Esophagus mucosa (tissue), 1 donor: ENCODE measurements around the gene WRNIP1. TPM values are rescaled to one million over a fixed set of nuclear protein-coding genes. Genes with fewer than 3 reads are reported as not detected.

Experiments
- ATAC-seq: fragments of 200-7000 bp; cut with Tn5 transposase; one replicate; pipeline ENCODE4 v1.9.1; 2020
- total RNA-seq: library from RNA; stranded (reverse); gene quantifications from one replicate; pipeline ENCODE4 v1.2.4, GENCODE V29; 2023
- donor health status: DM: yes; HTN: yes; CAD: no.

The WRNIP1 gene
- total RNA-seq, 1 donor from 2014 or later: 41.2 TPM

DNA sequence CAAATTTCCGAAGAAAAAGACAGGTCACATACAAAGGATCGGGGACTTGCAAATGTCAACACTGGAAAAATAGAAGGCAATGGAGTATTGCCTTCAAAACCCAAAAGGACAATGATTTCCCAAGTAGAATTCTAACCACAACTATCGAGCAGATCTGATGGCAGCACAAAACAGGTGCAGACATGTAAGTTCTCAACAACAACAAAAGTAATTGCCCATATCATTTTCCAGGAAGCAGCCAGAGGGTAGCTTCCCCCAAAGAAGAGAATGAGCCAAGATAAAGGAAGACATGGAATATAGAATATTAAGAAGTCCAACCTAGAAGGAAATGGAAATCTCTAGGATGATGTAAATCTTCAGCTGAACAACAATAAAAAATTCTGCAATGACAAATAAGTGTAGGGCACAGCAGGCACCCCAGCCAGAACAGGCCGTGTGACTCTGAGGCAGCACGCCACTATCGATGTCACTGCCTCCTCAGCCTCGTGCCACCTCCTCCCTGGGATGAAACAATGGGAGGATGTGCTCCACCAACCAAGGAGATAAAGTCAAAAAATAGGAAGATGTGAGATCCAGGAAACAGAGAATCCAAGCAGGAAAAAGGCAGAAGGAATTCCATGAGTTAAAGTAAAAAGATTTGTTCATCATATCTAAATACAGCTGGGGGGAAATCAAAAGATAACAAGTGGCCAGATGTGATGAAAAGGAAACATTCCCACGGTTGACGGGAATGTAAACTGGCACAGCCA is 42.3 kb downstream of the WRNIP1 start:
- ATAC-seq: peak; percentile 15

DNA sequence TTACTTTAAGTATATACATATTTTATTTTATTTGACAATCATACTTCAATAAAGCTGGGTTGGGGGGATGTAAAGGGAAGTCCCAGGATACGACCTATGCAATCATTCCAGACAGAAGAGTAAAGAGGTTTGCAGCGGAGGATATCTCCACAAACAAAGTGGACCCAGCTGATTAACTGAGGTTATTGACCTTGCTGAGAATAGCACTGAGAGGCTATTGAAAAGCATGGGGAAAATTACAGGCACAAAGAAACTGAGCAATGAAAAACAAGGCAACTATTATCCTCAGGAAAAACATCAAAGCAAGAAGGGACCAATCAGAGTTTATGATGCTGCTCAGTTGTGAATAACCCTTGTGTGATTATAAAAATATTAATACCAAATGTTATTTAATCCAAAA is 43.8 kb downstream of the WRNIP1 start:
- ATAC-seq: no peak

DNA sequence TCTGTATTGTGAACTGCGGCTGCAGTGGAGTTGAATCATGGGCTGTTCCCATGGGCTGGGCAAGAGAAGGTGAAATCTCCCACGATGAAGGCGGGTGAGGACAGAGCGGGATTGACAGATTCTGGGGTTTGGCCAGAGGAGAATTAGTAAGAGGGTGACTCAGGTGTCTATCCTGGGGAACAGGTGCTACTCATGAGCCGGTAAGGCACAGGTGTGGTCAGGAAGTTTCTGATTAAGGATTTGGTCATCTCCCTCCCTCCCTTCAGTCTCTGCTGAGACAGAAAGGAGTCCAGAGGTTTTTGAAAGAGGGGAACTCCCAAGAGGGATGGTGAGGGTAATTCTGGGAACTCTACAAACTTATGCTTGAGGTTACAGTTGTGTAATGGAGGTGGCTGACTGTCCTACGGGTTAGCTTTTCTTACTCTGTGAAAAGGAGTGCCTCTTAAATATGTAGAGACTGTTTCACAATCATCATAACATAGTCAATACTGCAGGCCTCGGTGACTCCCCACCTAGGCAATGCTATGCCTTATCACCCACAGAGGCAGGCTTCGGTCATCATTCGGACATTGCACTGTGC is 45.0 kb downstream of the WRNIP1 start:
- peak; percentile 96 for ATAC-seq

DNA sequence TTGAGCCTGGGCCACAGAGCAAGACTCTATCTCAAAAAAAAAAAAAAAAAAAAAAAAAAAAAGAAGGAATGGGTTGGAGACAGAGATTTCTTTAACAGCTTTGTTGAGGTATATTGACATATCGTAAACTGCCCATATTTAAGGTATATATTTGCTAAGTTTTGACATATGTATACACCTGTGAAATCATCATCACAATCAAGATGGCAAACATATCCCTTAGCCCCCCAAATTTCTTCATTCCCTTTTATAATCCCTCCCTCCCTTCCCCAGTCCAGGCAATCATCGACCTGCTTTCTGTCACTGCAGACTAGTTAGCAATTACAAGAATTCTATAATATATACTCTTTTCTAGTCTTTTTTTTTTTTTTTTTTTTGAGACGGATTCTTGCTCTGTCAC is 47.5 kb downstream of the WRNIP1 start:
- no peak for ATAC-seq

DNA sequence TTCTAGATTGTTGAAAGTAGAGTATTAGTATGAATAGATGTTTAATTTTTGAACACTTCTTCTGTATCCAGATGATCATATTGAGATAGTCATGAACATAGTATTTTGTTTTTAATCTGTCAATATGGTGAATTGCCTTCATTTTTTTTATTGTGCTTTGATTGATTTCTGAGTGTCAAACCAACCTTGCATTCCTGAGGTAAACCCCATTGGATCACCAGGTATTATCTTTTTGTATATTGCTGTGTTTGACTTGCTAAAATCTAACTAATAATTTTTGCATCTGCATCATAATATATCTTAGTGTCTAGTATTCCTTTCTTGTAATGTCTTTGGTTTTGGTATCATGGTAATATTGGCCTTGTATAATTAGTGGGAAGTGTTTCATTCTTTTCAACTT is 51.0 kb downstream of the WRNIP1 start:
- no peak for ATAC-seq

DNA sequence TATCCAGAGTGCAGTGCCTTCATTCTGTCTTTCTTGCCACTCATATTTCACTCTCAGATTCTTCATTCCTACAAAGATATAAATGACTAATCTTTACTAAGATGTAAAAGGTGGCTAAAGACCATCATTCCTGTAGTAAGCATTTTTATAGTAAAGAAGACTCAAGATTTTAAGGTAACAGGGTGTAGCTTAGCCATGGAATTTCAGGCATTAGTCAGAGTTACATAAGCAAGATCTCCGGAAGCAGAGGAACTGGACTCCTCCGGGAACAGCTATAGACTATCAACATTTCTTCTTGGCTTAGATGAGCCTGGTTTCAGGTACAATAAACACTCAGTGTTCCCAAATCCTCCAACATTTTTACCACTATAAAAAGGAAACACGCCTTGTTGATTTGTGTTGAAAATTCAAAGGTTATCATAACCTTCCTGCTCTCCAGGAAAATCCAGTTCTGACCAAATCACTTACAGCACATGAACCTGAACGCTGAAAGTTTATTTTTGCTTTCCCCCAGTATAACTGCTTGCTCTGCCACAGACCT is 52.8 kb downstream of the WRNIP1 start:
- ATAC-seq: peak; percentile 81

DNA sequence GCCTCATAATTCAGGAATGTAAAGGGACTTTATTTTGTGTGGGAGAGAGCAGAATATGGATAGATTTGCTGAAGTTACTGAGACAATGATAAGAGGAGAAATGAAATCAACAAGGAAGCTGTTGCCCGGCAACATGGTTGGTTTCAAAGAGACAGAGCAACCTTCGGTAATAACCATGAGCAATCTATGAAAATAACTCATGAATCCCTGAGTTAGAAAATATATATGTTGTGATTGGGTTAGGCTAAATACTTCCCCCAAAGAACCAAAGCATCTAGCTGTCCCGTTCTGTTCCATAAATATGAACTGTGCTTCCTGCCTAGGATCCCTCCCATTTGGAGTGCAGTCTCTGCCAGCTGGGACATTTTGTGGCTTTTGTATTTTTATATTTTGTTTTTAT is 53.4 kb downstream of the WRNIP1 start:
- peak; percentile 12 for ATAC-seq

DNA sequence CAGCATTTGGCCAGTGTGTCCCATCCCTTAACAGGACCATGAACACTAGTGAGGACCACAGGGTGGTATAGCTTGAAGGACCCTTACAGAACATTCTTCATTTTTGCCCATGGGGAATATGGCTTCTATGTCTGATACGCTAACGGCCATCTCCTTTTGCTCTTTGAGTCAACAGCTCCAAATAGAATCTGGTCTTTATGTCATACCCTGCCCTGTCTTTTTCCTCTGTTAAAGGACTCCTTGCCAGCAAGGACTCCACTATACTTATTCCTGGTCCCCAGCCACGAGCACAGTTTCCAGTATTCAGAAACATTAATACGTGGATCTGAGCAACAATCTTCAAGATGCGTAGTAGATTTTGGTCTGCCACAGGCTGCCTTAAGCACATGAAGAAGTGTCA is 53.9 kb downstream of the WRNIP1 start:
- no peak for ATAC-seq

DNA sequence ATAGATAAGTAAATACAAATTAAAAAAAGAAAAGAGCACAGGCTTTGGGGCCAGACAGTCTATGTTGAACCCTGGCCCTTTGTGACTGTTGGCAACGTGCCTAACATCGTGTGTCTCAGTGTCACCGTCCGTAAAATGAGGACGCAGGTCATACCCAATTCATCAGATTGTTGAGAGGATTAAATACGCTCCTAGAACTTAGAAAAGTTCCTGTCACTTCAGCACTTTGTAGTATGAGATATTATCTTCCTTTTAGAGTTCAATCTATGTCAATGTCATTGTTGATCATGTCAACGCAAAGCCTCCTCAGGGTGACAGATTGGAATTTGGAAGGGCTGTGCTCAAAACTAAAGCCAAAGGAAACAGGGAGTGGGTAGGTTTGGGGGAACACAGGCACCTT is 54.8 kb downstream of the WRNIP1 start:
- peak; percentile 11 for ATAC-seq

DNA sequence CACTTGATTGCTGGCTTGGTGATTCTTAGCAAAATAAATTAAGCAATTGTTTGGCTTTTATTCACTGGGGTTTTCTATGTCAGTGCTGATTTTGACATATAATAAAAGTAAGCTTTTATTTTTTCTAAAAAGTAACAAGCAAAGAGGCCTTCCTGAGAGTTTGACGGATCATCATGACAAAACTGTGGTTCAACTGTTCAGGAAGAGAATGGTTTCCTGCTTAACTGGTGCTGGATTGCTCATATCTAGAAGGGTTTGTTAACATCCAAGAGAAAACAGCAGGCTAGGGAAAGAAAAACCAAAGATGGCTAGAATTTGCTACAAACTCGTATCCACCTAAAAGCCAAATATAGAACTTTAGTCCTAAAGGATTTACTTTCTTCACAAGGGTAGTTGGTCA is 55.2 kb downstream of the WRNIP1 start:
- ATAC-seq: no peak

DNA sequence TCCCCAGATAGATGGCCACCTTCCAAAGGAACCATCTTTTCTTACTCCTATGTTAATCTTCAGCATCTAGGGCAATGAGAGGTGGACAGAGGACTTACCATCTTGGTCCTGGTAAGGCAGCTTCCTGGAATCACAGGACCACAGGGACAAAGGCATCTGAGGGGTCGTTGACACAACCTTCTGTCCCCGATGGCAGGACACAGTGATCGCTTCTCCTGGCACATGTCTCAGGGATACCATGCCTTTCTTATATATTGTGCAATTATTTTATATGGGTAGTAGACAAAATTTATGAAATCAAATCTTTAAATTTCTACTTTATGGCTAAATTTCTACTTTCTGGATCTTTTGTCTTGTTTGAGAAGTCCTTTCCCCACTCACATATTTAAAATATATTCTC is 56.4 kb downstream of the WRNIP1 start:
- no peak for ATAC-seq

DNA sequence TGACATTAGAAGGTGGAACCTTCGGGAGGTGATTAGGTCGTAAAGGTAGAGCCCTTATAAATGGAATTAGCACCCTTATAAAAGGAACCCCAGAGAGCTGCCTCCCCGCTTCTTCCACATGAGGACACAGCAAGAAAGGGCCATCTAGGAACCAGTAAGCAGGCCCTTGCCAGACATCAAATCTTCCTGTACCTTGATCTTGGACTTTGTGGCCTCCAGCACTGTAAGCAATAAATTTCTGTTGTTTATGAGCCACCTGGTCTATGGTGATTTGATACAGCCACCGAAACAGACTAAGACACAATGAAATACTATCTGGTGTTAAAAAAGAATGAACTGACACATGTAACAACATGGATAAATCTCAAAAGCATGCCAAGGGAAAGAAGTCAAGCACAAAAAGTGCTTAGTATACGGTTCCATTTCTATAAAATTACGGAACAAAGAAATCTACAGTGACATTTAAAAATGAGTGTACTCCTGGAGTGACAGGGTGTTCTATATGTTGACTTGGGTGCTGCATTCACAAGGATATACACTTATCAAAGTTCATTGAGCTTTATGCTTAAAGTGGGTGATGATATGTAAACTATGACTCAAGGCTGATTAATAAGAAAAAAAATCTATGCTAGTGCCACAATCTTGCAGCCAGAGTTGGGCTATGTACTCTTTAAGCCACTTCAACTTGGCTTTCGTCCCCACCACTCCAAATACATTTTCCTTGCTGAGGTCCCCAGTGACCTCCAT is 58.1 kb downstream of the WRNIP1 start:
- ATAC-seq: peak; percentile 65

DNA sequence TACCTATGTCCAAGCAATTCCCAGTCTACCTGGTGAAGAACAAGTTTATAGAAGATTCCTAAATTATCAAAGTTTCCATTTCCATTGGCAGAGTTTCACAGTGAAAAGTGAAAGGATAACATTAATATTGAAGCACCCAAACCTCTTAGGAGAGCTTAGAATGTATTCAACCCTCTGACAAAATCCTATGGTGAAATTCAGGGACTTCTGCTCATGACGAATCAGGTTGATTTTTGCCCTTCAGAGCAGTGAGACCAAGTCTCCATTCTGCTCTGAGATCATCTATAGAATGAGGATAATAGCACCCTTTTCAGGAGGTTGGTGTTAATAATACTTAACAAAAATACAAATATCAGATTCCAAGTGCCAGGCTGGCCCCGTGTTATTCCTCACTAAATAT is 60.9 kb downstream of the WRNIP1 start:
- no peak for ATAC-seq

DNA sequence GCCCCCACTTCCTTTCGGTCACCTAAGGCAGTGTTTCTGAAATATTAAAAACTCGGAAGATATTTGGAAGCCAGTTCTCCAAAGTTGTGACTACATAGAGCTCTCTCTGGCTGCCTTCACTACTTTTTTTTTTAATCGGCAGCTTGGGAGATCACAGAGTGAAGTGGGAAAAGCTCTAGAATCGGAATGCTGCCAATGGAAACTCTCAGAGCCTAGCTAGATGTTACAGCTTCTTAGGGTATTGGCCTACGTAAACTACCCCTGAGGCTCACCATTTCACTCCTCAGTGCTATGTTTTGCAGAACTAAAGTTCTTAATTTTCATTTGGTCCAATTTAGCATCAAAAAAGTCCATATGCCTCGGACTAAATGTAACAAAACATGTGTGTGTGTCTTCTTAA is 61.9 kb downstream of the WRNIP1 start:
- no peak for ATAC-seq

DNA sequence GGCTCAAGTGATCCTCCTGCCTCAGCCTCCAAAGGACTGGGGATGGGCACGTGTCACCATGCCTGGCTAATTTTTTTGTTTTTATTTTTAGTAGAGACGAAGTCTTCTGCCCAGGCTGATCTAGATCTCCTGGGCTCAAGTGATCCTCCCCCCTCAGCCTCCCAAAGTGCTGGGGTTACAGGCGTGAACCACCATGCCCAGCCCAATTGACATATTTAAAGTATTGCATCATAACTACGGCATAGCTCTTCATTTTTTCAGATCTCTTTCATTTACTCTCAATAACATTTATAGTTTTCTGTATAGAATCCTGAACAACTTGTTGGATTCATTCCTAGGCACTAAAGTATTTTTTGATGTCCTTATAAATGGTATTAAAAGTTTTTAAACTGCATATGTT is 63.4 kb downstream of the WRNIP1 start:
- ATAC-seq: no peak

DNA sequence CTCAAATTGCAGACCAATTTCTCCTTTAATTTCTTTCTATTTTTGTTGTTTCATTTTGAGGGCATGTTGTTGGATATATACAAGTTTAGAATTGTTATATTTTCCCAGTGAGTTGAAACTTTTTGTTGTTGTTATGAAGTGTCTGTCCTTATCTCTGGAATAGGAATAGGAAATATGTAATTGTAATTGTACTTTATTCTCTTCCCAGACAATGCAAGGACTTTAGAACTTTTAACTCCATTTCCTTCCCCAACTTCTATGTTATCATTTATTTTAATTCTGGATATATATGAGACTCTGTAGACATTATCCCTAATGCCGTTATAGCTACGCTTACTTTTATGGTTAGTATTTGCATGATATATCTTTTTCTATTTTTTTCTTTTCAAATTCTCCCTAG is 64.1 kb downstream of the WRNIP1 start:
- ATAC-seq: no peak

DNA sequence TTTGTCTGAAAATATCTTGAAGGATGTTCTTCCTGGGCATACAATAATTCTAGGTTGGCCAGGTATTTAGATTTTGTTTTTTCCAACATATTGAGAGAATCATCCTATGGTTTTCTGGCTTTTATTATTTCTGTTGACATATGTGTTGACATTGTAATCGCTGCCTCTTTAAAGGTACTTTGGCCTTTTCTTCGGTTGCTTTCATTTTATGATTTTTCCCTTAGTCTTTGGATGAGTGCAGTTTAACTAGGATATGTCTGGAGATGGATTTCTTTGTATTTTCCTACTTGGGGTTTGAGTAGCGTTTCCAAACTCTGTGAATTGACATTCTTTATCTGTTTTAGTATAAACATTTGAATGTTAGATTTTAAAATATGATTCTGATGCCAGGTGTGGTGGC is 65.0 kb downstream of the WRNIP1 start:
- ATAC-seq: no peak

DNA sequence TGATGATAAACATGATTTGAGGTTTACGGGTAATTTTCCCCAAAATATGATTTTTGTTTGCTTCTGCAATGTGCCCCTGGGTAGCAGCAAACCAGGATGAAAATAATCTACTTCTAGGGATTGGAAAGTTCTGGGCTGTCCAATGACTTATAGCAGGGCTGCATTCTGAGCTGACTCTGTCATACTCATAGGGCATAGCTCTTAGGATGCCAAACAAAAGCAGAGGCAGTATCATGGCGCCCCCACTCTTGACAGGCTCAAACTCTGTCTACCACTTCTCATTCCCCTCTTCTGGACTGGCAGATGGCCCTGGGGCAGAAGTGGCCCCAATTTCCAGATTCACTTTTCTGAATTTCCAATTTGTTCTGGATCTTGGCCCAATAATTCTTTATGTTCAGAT is 66.2 kb downstream of the WRNIP1 start:
- ATAC-seq: peak; percentile 51

DNA sequence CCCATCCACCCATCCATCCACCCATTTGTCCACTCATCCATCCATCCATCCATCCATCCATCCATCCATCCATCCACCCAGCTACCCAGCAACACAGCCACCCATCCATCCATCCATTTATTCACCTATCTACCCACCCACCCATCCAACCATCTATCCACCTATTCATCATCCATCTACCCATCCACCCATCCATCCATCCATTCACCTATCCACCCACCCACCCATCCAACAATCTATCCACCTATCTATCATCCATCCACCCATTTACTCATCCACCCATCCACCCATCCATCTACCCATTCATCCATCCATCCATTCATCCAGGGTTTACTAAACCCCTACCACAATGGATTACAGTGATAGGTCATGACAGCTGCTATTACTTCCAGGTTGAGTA is 69.1 kb downstream of the WRNIP1 start:
- no peak for ATAC-seq
